Measurements from ENCODE around the gene DYNLT4. TPM values are rescaled to one million over a fixed set of nuclear protein-coding genes. Genes with fewer than 3 reads are reported as not detected.
A peak's percentile ranks its signal among the peaks of the same experiment; 100 is the strongest.

DYNLT4 gene
- total RNA-seq, 1 donor from 2014 or later: not detected

DNA sequence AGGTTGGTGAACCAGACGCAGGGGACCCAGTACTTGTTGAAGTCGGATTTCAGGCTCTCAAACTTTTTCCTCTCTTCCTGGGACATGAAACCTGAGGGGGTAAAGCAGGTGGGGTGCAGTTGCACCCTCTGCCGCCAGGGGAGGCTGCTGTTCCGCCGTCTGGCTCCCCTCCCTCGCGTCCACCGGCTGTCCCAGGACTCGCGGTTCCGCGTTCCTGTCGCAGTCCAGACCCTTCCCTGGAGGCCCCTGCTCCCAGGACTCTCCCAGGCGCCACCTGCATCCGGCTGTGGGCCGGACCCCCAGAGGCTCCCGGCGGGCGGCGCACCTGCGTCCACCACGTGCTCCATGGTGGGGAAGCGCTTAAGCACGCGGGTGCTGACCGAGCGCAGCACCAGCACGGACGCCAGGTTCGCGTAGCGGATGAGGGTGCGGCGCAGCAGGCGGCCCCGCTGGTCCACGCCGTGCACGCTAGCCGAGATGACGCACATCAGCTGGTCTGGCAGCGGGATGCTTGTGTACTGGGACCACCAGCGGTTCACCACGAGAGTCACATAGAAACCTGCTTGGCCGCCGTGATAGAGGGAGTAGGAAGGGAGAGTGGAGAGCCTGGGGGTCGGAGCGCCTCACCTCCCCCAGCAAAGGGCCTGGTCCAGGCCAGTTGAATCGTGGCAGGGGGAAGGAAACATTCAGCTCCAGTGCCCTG lies 20.9 kb downstream of the DYNLT4 start:
- H3K27ac ChIP-seq: peak overlapping the region; percentile 66 to 85
- H3K9me3 ChIP-seq: no peaks in the 10 kb centered on the region
- H3K4me3 ChIP-seq: peak overlapping the region; percentile 55 to 79
- H3K27me3 ChIP-seq: no peaks in the 10 kb centered on the region
- TF ChIP-seq, protein P1, sequence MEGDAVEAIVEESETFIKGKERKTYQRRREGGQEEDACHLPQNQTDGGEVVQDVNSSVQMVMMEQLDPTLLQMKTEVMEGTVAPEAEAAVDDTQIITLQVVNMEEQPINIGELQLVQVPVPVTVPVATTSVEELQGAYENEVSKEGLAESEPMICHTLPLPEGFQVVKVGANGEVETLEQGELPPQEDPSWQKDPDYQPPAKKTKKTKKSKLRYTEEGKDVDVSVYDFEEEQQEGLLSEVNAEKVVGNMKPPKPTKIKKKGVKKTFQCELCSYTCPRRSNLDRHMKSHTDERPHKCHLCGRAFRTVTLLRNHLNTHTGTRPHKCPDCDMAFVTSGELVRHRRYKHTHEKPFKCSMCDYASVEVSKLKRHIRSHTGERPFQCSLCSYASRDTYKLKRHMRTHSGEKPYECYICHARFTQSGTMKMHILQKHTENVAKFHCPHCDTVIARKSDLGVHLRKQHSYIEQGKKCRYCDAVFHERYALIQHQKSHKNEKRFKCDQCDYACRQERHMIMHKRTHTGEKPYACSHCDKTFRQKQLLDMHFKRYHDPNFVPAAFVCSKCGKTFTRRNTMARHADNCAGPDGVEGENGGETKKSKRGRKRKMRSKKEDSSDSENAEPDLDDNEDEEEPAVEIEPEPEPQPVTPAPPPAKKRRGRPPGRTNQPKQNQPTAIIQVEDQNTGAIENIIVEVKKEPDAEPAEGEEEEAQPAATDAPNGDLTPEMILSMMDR (IDR thresholded peaks at IDR 0.05): peak; percentile 99 to 100 (median 99)
- H3K36me3 ChIP-seq: no peaks in the 10 kb centered on the region
- DNase-seq (ENCODE audit: low spot score in 2 of 2): peak in 1 of 2 donors; percentile 84
- H3K4me1 ChIP-seq: peaks cover 8 to 17% of the 10 kb centered on the region in 2 donors
- intact Hi-C loops (cut with DNase I): loop anchor here (5.0 kb wide), 1 partner anchor 226 kb away; the partner anchor contains the start of genes HECTD3 and UROD

DNA sequence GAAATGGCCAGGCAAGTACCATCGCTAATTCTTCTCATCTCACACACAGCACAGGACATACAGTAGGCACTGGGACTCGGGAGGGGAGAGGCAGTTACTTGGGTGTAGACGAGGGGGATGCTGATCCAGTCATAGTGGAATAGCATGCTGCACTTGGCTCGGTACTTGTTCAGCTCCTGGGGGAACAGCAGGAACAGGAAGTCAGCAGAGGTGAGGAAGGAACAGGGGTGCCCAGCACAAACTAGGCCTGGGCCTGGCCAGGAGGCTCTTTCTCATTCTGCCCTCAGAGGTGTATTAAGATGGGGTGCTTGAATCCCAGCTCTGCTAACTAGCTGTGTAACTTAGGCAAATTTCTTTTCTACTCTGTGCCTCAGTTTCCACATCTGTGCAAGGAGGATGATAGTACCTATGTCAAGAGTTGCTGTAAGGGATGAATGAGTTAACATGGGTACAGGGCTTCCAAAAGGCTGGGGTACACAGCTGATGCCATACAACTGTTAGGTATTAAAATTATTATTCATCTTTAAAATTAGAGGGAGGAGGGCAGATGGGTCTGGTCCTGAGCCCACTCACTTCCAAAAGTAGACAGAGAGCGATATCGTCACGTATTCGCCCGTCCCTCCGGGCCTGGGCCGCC lies 21.5 kb downstream of the DYNLT4 start:
- peak overlapping the region; percentile 55 to 79 for H3K4me3 ChIP-seq

DNA sequence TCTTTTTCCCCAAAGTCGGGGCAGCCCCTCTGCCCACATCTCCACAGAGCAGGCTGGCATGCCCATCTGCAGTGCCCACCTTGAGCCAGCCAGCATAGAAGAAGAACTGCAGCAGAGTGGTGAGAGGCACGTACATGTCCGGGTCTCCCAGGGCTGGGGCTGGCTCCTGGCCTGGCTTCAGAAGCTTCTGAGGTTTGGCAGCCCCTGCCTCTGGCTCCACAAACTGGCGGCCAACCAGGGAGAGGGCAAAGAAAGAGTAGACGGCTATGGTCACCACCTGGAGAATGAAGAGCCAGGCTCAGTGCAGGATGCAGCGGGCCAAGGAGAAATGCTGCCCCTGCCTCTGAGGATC lies 22.1 kb downstream of the DYNLT4 start:
- H3K36me3 ChIP-seq: peaks cover 0 to 10% of the 10 kb centered on the region in 2 donors
- H3K27ac ChIP-seq: no peak overlapping the region

More for the DNA sequence above, 21.5 kb downstream of the DYNLT4 start:
- TF ChIP-seq, protein P1 (IDR thresholded peaks at IDR 0.05): no peak
- peaks cover 0 to 4% of the 10 kb centered on the region in 2 donors for H3K36me3 ChIP-seq
- H3K27ac ChIP-seq: peak overlapping the region; percentile 66 to 85
- H3K27me3 ChIP-seq: no peaks in the 10 kb centered on the region
- H3K4me1 ChIP-seq: peaks cover 8 to 17% of the 10 kb centered on the region in 2 donors
- intact Hi-C loops (cut with DNase I): loop anchor here (5.0 kb wide), 1 partner anchor 227 kb away; the partner anchor contains the start of genes HECTD3 and UROD
- H3K9me3 ChIP-seq: no peaks in the 10 kb centered on the region
- no peak for DNase-seq (ENCODE audit: low spot score in 2 of 2)

DNA sequence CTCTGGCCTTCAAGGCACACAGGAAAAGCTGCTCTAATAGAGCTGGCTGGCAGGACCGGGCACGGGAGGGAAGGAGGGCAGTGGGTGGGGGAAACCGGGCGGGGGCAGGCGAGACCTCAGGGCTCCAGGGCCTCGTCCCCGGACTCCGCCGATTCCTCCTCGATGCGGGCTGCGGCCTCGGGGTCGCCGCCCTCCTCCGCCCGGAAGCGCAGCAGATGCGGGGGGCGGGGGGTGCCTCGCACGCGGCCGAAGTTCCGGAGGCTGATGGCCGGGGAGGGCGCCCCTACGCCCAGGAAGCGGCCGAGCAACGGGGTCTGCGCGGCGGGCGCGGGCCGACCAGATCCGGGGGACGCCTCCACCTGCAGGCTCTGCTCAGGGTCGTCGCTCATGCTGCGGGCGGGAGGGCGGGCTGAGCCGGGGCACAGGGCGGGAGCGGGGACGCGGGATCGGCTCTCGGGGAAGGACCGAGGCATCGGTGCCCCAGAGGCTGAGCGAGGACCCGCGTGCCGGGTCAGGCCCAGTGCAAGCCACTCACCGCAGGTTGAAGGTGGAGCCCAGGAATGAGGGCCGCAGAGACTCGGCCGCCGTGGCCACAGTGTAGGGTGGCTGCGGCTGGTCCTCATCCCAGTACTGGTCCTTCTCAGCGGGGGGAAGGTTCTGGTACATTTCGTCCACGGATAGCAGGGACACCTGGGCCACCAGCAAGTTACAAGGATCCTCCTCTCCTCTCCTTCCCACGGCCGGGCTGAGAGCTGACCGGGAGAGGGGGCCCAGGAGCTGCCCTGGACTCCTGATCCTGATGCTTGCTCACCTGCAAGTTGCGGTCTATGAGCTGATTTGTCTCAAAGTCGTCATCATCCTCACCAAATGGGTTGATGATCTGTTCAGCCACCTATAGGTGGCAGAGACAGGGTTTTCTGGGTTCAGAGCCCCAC lies 22.8 kb downstream of the DYNLT4 start:
- Histone ChIP-seq H3K4me3 (peak overlapping the region; percentile 62 to 70), H3K4me1 (peaks cover 8 to 17% of the 10 kb centered on the region in 2 donors), H3K9me3 (no peaks in the 10 kb centered on the region), H3K27me3 (no peaks in the 10 kb centered on the region), H3K27ac (peak overlapping the region; percentile 37 to 46), H3K36me3 (peaks cover 0 to 15% of the 10 kb centered on the region in 2 donors)
- intact Hi-C loops (cut with DNase I): loop anchor here (5.0 kb wide), 1 partner anchor 228 kb away; the partner anchor contains the start of genes HECTD3 and UROD
- no peak for DNase-seq (ENCODE audit: low spot score in 2 of 2)
- TF ChIP-seq, protein P1 (IDR thresholded peaks at IDR 0.05): peak in 1 of 3 experiments; percentile 11

More for the DNA sequence above, 22.1 kb downstream of the DYNLT4 start:
- Histone ChIP-seq H3K4me1 (peaks cover 8 to 17% of the 10 kb centered on the region in 2 donors), H3K4me3 (peak overlapping the region in 1 of 2 donors; percentile 70), H3K9me3 (no peaks in the 10 kb centered on the region), H3K27me3 (no peaks in the 10 kb centered on the region)
- intact Hi-C loops (cut with DNase I): loop anchor here (5.0 kb wide), 1 partner anchor 227 kb away; the partner anchor contains the start of genes HECTD3 and UROD
- DNase-seq (ENCODE audit: low spot score in 2 of 2): no peak
- TF ChIP-seq, protein P1 (IDR thresholded peaks at IDR 0.05): no peak

DNA sequence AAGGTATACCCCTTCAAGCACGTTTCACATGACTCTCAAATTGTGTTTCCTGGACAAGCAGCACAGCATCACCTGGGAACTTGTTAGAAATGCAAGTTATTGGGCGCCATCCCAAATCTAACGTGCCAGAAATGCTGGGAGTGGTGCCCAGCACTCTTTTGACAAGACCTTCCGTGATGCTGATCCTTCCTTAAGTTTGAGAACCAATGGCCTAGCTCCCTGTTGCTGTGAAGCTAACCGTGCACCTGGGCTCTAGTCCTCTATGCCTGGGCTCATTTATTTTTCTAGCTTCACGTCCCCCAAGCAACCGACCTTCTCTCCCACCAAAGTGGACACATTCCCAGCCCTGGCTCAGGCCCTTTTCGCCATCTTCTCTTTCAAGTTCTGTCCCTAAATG lies 23.5 kb downstream of the DYNLT4 start:
- Histone ChIP-seq H3K36me3 (peaks cover 3 to 19% of the 10 kb centered on the region in 2 donors), H3K4me1 (peaks cover 8 to 17% of the 10 kb centered on the region in 2 donors), H3K4me3 (peak overlapping the region; percentile 62 to 70), H3K27ac (peak overlapping the region; percentile 37 to 46), H3K9me3 (no peaks in the 10 kb centered on the region), H3K27me3 (no peaks in the 10 kb centered on the region)
- intact Hi-C loops (cut with DNase I): no loop called here
- TF ChIP-seq, protein P1 (IDR thresholded peaks at IDR 0.05): no peak
- no peak for DNase-seq (ENCODE audit: low spot score in 2 of 2)
